Ramos (cell line): Measurements from ENCODE around the gene MLYCD.

Experiments used
- in situ Hi-C: fragments of 300-500 bp; cut with MboI; formaldehyde crosslinking; loops from one replicate; pipeline ENCODE4 v1.14.3; 2022; ENCODE audit warnings: low sequenced_read_pairs; ENCODE audit not compliant: unreplicated experiment

Gene MLYCD

DNA sequence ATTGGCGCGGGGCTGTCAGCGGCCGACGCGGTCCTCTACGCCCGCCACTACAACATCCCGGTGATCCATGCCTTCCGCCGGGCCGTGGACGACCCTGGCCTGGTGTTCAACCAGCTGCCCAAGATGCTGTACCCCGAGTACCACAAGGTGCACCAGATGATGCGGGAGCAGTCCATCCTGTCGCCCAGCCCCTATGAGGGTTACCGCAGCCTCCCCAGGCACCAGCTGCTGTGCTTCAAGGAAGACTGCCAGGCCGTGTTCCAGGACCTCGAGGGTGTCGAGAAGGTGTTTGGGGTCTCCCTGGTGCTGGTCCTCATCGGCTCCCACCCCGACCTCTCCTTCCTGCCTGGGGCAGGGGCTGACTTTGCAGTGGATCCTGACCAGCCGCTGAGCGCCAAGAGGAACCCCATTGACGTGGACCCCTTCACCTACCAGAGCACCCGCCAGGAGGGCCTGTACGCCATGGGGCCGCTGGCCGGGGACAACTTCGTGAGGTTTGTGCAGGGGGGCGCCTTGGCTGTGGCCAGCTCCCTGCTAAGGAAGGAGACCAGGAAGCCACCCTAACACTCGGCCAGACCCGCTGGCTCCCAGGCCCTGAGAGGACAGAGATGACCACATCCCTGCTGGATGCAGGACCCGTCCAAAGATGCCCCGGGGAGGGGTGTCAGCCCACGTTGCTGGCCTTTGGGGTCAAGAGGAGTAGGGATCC, 66.7 kb downstream of the MLYCD start:
- in situ Hi-C loops: no loop called here

DNA sequence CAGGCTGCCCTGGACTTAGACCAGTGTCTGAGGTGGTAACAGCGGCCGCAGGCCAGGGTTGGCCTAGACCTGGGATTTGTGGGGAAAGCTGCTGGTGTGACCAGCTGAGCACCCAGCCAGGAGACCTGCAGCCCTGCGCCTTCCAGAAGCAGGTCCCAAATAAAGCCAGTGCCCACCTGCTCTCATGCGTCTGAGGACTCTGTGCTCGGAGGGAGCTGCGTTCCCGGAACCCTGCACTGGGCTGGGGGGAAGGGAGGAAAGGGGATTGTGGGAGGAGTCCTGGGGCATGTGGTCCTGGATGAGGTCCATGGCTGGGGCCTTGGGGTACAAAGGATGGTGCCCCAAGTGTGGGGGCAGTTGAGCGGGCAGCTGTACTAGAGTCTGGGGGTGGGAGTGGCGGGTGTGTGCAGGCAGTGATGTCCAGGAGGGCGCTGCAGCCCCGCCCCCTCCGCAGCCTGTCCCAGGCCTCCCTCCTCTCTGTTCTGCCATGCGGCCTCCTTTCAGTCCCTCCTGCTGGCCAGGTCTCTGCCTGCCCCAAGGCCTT, 67.3 kb downstream of the MLYCD start:
- in situ Hi-C loops: no loop called here

DNA sequence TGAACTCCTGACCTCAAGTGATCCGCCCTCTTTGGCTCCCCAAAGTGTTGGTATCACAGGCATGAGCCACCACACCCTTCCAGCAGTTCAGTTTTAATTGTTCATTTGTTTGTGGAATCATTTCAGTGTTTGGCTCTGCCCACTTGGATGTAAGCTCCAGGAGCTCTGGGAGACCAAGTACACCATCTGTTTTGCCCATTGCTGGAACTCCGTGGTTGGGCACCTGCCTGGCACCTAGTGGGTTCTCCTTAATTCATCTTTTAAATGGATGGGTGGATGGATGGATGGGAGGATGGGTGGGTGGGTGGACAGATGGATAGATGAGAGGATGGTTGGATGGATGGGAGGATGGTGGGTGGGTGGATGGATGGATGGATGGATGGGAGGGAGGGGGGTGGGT, 68.2 kb downstream of the MLYCD start:
- in situ Hi-C loops: no loop called here

DNA sequence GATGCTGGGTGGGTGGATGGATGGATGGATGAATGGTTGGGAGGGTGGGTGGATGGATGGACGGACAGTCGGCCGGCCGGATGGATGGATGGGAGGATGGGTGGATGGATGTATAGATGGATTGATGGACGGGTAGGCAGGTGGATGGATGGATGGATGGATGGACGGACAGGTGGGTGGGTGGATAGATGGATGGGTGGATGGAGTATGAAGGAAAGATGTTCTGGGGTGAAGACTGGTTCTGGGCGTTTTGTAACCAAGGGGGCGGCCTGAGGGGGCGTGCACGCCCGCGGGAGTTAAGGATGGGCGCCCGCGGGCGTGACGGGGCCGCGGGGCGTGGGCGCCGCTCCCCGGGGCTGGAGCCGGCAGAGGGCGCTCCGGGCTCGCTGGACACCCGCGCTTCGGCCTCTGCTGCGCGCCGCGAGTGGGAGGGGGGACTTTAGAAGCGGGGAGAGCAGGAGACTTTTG, 69.0 kb downstream of the MLYCD start, which contains the start of gene NECAB2:
Gene NECAB2 (plus strand): TSS at position 407 of the 468 bp plus-strand sequence. CDS start 405 bp downstream, outside the sequence.
- in situ Hi-C loops: no loop called here

DNA sequence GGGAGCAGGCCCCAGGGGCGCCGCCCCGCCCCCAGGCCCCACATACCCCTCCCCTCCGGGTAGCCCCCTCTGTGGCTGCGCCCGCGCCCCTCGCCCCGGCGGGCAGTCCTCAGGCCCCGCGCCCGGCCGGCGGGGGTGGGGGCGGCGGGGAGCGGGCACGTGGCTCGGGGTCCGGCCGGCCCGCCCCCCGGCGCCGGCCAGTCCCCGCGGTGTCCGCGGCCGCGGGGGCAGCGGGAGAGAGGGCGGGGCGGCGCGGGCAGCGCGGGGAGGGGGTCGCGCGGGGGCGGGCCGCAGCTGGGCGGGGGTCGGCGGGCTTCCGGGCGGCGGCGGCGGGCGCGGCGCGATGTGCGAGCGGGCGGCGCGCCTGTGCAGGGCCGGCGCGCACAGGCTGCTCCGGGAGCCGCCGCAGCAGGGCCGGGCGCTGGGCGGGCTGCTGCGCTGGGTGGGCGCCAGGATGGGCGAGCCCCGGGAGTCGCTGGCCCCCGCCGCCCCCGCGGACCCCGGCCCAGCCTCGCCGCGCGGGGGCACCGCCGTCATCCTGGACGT, 69.5 kb downstream of the MLYCD start:
- in situ Hi-C loops: no loop called here

DNA sequence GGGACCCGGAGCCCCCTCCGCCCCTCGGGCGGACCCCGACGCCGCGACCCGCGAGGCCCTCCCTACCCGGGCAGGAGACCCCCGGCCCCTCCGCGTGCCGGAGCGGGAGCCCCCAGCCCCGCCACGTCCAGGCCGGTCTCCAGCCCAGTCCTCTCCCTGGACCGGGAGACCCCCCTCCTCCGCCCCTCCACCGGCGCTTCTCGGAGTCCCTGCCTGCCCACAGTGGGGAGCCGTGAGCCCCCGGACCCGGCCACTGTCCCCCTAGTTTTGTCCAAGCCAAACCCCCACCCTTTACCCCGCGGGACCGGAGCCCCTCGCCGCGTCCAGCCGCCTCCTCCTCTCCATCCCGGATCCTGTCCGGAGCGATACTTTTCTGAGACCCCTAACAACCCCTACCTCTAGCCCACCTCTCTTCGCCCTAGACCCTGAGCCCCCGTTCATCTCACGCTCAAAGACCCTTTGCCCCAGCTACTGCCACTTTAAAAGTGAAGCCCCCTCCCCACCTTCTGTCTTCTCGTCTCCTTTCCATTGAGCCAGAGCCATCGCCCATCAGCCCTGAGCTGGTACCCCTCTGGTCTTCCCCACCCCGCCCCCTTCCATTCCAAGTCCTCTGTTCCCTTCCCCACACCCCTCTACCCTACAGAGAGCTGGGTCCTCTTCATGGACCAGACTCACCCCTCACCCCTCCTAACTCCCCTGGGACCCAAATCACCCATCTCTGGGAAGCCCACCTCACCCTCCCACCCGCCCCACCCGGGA, 70.2 kb downstream of the MLYCD start:
- in situ Hi-C loops: no loop called here

DNA sequence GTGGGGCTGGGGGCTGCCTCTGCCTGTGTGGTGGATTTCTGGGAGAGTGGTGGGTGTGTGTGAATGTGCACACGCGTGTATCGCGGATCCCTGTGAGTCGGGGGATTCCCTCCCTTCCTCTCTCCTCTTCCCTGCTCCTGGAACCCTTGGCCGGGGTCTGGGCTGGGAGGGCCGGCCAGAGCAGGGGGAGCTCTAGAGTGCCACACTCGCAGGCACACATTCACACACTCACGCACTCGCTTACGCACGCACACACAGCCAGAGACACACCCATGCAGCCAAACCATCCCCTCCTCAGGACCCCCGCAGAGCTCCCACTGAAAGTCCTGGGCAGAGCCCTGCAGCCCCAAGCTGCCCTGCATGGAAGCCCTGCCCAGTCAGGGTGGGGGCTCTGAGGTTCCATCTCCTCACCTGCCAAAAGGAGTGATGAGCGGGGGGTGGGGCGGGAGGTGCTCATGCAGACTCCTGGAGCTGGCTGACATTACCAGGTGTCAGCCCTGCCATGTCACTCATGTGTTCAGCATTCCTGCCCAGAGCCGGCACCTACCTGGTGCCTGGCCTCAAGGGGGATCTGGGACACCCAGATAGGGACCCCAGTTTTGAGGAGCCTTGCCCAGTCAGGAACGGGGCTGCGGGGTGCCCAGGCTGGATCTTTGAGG, 71.0 kb downstream of the MLYCD start:
- in situ Hi-C loops: no loop called here

DNA sequence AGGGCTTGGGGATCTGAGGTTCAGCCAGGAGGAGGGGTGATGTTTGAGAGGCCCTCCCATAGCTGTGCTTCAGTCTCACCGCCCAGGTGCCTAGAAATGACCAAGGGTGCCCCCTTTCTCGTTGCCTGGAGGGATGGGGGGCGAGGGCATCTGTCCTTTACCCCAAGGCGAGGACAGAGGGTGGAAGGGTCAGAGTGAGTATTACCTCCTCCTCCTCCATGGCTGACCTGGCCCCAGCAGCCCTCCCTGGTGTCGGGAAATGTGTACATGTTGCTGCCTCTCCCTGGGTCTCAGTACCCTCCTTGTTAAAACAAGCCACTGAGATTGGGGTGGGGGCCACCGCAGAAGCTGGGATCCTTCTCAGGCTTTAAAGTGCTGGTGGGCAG, 71.5 kb downstream of the MLYCD start:
- in situ Hi-C loops: no loop called here

DNA sequence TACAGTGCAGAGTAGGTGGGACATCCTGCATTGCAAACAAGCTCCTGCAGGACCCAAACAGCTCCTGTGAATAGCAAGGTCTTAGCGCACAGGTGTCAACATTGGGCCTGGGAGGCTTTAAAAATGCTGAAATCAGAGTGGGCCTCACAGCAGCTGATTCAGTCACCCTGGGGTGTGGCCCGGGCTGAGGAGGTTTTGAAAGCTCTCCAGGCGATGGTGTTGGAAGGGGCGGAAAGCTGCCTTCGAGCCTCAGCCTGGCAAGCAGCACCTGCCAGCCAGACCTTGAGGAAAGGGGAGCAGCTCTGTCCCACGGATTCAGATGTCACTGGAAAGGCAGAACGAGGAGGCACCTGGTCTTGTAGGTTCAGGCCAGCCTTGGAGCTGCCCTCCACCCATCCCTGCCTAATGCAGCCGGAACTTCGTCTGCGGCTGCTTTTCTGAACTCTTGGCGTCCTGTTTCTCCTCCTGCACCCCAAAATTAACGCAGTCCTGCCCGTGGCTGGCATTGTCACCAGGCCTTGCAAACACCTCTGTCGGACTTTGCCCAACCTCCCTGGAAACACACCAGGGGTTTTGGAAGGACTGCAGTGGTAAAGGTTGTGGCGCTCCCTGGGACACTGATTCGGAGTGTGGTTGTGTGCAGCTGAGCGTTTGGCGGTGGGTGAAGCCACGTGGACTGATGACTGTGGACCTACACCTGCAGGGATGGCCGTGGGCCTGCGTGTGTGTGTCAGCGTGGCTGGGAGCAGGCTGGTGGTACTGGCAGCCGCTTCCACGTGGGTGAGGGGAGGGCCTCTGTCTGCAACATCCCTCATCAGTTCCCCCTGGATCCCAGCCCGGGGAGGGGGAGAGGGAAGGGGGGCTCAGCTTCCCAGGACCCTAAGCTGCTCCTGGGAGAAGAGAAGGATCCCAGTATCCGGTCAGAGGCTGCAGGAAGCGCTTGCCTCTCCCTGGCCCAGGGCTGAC, 72.5 kb downstream of the MLYCD start:
- in situ Hi-C loops: no loop called here

DNA sequence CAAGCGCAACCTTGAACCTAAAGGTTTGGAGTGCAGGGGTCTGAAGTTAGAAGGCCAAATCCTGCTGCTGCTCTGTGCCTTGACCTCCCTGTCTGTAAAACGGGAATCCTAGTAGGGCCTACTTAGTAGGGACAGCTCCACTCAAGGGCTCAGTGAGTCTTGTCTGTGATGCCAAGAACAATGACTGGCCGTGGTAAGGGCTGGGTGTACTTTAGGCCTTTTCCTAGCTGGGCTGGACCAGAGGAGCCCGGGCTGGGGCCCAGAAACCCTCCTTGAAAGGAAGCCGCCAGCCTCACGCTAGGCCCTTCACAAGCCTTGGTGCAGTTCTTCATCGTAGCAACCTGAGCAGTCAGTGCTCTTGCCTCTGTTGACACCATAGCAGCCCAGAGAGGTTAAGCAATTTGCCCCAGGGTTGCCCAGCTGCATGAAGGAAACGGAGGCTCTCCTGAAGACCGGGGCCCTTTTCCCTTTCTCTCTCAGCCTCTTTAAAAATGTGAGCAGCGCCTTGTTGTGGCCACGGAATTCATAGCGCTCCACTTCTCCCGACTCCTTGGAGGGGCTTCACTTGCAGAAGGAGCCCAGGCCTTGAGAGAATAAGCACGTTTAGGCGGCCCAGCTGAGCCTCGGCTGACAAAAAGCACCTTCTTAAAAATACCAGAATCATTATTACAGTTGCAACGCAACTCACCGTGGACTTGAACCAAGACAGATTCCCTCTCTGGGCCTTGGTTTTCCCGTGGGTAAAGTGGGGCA, 73.5 kb downstream of the MLYCD start:
- in situ Hi-C loops: no loop called here

DNA sequence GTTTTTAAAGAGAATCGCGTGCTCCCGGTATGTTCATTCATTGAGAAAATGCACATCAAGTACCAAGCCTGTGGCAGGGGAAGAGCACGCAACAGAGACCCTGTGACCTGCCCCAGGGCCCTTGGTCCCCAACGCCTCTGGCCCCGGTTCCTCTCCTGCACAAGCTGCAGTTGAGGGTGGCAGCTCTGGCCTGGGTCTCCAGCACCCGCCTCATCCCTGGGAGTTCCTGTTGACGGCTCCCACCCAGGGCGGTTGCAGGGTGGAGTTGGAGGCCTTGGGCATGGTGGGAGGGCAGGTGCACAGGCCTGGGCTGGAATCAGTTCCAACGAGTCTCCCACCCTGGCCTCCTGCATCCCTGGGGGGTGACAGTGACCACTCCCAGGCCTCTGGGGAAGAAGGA, 74.2 kb downstream of the MLYCD start:
- in situ Hi-C loops: no loop called here

DNA sequence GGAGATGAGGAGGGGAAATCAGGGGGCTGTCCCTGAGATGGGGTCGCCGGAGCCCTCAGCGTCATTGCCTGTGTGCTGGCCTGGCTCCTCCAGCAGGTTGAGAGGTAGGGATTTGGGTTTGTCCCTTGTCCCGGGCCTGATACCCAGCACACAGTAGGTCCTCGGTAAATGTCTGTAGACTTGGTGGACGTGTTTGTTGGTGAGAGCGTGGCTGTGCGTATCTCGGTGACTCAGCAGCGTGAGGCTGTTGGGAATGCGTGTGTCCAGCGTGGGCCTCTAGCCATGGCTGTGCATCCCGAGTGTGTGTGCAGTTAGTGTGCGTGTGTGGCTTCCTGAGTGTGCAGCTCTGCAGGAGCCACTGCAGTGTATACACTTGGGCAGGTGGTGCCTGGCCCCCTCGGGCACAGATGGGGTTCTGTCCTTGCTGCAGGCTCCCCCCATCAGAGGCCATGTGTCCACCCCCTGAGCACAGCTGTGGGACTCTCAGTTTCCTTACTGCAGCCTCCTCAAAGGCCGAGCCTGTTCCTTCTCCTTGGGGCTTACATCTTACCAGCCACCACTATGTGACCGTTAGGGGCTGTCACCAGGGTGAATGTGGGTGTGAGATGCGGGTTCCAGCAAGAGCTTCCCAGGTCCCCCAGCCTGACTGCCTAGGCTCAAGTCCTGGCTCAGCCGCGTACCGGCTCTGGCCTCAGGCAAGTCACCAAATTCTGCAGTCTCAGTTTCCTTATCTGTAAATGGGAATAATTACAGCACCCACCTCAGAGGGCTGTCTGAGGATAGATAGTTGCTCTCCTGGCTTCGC, 74.9 kb downstream of the MLYCD start:
- in situ Hi-C loops: no loop called here

DNA sequence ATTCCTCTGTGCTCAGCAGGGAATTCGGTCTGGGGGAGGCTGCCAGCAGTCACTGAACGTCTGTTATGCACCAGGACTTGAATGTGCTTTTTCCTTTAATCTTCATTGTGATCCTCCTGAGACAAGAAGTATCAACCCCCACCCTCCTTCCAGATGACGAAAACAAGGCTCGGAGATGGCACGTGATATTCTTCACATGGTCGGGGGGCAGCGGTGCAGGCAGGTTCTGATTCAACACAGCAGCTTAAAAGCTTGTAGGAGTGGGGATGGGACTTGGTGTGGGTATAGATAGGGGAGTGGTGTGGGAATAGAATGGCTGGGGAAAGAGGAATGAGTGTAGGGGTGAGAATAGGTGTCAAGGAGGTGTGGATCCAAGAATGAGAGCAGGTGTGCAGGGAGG, 75.6 kb downstream of the MLYCD start:
- in situ Hi-C loops: no loop called here

DNA sequence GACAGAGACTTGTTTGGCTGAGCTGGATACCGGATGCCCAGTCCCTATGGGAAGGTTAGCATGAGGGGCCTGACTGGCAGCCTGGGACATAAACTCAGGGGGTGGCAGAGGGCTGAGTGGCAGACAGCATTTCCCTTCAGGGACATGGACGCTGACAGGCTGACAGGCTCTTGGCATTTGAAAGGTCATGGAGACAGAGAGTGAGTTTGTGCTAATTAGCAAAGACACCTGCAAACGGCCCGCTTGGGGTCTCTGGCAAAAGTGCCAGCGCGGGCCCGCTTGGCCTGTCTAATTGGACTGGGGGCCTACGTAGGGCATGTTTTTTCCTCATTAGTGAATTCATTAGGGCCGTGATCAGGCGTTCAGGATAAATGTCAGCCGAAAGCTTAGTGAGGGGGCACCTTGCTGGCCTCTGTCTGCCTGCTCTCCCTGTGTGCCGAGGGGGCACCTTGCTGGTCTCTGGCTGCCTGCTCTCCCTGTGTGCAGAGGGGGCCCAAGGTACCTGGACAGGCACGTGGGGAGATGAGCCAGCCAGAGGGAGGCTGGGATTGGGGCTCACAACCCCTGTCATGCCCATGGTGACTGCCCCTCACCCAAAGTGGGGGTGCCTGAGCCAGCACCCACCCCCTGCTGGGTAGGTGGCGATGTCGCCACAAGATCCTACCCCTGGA, 76.8 kb downstream of the MLYCD start:
- in situ Hi-C loops: no loop called here
